Fibroblast of peridontal ligament (primary cell): Measurements from ENCODE around the gene D2HGDH.
"Not testable (repeated sequence)": the region's sequence is repeated elsewhere in the genome, so short reads cannot be mapped to it uniquely, and the experiment has no call there.

Experiments
- DNase-seq: peaks from one replicate; pipeline ENCODE4 v3.0.0-alpha.2; 2010; ENCODE audit errors: extremely low read depth

The D2HGDH gene

GRCh38 chr2:241748468-241749256 lies 14.2 kb downstream of the D2HGDH start:
- no peak for DNase-seq

GRCh38 chr2:241750076-241750840 lies 15.8 kb downstream of the D2HGDH start:
- no peak for DNase-seq

- no peak for DNase-seq
Measured at GRCh38 chr2:241751152-241751551, 16.7 kb downstream of the D2HGDH start.

- DNase-seq: no peak
Measured at GRCh38 chr2:241751776-241752175, 17.3 kb downstream of the D2HGDH start.

GRCh38 chr2:241752253-241752652 lies 17.8 kb downstream of the D2HGDH start:
- DNase-seq: no peak

- DNase-seq: no peak
Measured at GRCh38 chr2:241752689-241753276, 18.4 kb downstream of the D2HGDH start.

- DNase-seq: no peak
Measured at GRCh38 chr2:241753493-241753892, 19.1 kb downstream of the D2HGDH start.

- DNase-seq: no peak
Measured at GRCh38 chr2:241754042-241754441, 19.6 kb downstream of the D2HGDH start.

GRCh38 chr2:241755166-241755565 lies 20.7 kb downstream of the D2HGDH start:
- DNase-seq: no peak

- DNase-seq: no peak
Measured at GRCh38 chr2:241755777-241756176, 21.3 kb downstream of the D2HGDH start.

GRCh38 chr2:241759067-241759807 lies 24.8 kb downstream of the D2HGDH start:
- DNase-seq: no peak

GRCh38 chr2:241759893-241760292 lies 25.5 kb downstream of the D2HGDH start:
- not testable (repeated sequence) for DNase-seq

- DNase-seq: no peak
Measured at GRCh38 chr2:241760301-241760771, 25.9 kb downstream of the D2HGDH start.

GRCh38 chr2:241762321-241762932 lies 28.0 kb downstream of the D2HGDH start:
- DNase-seq: no peak

GRCh38 chr2:241762933-241763369 lies 28.5 kb downstream of the D2HGDH start:
- DNase-seq: no peak

GRCh38 chr2:241763551-241764274 lies 29.3 kb downstream of the D2HGDH start:
- DNase-seq: no peak

- no peak for DNase-seq
Measured at GRCh38 chr2:241764275-241765241, 30.1 kb downstream of the D2HGDH start.

GRCh38 chr2:241767464-241768250 lies 33.2 kb downstream of the D2HGDH start:
- DNase-seq: no peak

GRCh38 chr2:241768251-241768711 lies 33.9 kb downstream of the D2HGDH start:
- no peak for DNase-seq
